ENCODE measurements around the gene AKR1D1.
"Not testable (repeated sequence)": the region's sequence is repeated elsewhere in the genome, so short reads cannot be mapped to it uniquely, and the experiment has no call there.

Gene AKR1D1

DNA sequence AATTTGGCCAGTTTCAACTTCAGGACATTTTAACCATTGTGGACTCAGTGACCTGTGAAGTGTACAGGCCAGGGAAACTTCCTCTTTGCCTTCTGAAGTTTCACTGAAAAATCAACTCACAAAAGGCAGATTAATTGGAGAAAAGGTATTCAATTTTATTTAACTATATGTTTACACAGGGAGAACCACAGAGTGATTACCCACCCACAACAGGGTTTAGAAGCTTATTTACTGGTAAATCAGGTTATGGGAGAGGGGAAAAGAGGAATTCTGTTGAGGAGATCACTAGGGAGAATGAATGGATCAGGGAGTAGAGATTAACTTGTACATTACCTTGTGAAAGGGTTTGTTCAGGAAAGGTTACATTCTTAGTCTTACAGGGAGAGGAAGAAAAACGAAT lies 1.7 kb upstream of the AKR1D1 start:
- DNase-seq = no peak

DNA sequence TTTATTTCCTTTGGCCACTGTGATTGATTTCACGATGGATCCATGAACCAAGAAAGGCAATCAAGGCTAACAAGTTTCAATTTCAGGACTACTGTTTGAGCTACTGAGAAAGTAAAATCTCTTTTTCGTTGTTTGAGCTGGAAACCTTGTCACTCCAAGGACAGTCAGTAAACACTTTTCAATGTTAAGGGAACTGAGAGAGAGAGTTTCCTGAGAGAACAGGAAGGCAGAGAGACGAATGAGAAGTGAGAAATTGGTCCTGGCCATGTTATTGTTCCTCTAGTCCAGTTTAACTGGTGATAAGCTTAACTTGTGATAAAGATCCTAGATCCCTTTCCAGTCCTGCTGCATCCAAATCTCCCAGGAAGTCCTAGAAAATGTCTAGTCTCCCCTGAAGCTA lies 909 bp upstream of the AKR1D1 start:
- DNase-seq = no peak

DNA sequence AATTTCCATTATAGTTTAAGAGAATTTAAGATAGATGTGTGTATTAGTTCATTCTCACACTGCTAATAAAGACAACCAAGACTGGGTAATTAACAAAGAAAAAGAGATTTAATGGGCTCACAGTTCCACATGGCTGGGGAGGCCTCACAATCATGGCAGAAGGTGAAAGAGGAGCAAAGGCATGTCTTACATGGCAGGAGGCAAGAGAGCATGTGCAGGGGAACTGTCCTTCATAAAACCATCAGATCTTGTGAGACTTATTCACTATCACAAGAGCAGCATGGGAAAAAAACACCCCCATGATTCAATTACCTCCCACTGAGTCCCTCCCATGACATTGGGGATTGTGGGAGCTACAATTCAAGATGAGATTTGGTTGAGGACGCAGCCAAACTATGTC lies 473 bp upstream of the AKR1D1 start:
- not testable (repeated sequence) for DNase-seq

DNA sequence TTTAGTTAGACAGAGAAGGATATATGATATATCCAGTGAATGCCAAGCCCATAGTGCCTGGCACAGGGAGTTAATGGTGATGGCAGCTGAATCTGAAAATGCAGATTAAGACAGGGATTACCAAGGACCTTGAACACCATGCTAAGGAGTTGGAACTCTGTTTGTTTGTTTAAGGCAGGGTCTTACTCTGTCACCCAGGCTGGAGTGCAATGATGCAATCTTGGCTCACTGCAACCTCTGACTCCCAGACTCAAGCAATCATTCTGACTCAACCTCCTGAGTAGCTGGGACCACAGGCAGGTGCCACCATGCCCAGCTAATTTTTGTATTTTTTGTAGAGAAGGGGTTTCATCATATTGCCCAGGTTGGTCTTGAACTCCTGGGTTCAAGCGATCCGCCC lies 1.6 kb downstream of the AKR1D1 start:
- DNase-seq = no peak

DNA sequence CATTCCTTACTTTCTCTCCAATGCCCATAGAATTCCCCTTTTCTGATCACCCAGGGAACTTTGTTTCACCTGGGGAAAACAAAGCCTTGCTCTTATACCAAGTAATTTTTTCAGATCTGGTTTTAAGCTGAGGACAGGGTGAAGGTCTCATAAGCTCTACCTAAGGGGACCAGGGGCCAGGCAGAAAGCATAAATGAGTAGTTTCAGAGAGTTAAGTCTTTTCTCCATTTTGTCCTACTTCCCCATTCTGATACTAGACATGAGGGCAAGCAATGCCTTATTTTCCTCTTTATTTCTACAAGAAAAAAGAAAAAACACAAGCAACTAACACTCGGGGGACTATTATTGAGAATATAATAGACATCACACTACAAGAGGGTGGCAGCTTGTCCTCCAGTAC lies 2.9 kb downstream of the AKR1D1 start:
- no peak for DNase-seq

DNA sequence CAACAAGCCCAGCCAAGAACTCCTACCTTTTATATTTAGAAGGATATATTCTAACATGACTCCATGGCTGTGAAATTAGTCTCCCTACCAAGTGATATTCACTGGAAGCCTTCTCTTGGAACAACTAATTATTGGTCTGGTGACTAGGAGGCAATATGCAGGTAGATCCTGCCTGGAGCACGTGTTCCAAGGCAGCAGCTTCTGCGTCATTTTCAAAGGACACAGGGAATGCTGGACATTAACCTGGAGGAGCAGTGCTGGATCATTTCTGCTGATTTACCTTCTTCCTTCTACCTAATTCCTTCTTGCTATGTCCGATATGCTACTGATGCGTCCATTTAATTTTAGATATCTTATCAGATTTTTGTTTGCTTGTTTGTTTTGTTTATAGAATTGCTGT lies 5.6 kb downstream of the AKR1D1 start:
- no peak for DNase-seq

DNA sequence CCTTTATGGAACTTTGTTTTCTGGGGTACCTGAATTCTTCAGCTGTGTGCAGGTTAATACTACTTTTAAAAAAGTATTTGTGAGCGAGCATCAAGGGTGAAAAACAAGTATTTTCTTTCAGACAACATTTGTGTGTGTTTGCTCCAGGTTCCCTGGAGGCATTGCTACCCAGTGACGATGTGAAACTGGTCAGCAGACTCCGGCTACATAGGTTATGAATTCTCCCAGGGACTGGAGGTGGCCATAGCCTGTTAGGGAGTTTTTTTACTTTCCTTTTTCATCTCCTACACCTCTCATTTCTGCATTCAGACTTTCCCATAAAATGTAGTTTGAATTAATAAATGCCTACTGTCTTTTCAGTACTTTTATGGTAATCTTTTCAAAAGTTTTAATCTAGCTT lies 7.6 kb downstream of the AKR1D1 start:
- DNase-seq = no peak

DNA sequence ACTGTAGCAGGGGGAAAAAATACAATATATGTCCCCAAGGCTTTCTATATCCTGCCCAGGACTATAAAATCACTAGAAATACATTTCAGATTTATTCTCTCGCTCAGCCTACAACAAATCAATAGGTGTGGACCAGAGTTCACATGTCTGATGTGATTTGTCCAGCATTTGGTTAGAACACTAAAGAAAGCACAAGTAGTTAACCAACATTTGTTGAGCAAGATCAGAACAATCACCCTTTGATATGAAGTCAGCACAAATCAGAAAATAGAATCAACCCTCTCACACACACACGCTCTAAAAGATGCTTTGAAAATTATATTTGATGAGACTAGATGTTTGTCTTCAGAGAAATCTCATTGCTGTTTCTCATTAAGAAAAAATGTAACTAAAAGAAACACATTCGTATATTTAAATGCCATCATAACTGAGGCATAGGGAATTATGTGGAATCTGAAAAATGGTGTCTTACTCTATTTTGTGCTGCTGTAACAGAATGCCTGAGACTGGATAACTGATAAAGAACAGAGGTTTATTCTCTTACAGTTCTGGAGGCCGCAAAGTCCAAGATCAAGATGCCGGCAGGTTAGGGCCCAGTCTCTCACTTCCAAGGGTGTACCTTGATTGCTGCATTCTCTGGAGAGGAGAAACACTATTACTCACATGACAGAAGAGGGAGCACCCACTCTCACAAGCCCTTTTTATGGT lies 10.5 kb downstream of the AKR1D1 start:
- no peak for DNase-seq

DNA sequence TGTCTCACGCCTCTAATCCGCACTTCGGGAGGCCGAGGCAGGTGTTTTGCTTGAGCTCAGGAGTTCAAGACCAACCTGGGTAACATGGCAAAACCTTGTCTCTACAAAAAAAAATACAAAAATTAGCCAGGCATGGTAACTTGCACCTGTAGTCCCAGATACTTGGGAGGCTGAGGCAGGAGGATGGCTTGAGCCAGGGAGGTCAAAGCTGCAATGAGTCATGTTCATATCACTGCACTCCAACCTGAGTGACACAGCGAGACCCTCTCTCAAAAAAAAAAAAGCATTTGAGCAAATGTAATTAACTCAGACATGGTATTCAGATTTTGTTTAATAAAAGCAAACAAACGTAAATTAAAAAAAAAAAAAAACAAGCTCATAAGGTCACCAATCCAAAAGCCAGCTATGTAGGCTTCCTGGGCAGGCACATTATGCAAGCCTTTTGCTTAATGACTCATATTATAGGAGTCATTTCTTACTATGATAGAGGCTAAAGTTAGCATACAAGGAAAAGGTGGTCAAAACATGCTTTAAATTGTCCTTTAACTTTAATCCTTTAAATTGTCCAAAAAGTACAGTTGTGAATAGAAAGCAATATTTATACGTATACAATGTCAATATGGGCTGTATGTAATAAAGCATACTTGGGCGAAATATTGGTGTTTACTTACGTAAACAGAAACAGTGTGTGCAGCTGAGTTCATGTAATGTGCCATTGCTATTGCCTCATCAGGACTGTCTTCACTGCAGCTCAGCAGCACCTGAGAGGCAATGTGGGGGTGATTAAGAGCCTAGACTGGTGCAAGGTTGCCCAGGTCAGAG lies 13.0 kb downstream of the AKR1D1 start:
- no peak for DNase-seq

DNA sequence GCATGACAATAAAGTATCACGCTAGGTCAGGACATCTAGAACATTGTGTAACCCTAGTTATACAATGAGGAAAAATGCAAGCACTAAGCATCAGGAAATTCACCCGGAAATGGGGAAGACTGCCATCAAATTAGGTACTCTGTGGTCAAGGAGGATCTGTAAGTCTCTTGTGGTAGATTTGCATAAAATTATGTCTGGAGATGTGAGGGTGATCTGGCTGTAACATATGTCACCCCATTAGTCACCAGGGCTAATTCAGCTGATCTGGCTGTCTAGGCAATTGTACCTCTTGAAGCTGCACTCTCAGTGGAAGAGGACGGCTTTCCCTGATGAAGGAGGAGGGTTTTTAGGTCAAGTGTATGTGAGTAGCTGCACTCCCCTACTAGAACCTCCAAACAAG lies 14.8 kb downstream of the AKR1D1 start:
- DNase-seq = no peak

DNA sequence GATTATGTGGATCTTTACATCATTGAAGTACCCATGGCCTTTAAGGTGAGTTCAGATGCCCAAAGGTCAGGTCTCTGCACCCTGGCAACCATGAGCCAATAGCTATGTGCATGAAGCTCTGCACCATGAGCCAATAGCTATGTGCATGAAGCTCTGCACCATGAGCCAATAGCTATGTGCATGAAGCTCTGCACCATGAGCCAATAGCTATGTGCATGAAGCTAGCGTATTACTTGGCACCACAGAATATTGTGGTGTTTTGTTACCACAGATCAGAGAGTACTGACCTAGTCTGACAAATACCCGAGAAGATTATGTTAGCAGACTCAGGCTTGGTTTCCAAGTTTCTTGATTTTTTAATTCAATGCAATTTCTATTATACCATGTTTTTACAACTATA lies 15.6 kb downstream of the AKR1D1 start:
- not testable (repeated sequence) for DNase-seq

DNA sequence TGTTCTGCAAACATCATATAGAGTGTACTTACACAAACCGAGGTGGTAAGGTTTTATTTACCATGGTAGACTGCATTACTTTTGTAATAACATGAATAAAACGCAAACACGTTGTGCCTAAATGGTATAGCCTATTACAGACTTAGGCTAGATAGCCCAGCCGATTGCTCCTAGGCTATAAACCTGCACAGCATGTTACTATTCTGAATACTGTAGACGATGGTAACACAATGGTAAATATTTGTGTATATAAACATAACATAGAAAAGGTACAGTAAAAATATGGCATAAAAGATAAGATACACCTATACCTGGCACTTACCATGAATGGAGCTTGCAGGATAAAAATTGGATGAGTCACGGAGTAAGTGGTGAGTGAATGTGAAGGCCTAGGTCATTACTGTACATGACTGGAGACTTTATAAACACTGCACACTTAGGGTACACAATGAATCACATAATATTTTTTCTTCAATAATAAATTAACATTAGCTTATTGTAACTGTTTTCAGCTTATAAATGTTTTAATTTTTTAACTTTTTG lies 16.3 kb downstream of the AKR1D1 start:
- DNase-seq = no peak

DNA sequence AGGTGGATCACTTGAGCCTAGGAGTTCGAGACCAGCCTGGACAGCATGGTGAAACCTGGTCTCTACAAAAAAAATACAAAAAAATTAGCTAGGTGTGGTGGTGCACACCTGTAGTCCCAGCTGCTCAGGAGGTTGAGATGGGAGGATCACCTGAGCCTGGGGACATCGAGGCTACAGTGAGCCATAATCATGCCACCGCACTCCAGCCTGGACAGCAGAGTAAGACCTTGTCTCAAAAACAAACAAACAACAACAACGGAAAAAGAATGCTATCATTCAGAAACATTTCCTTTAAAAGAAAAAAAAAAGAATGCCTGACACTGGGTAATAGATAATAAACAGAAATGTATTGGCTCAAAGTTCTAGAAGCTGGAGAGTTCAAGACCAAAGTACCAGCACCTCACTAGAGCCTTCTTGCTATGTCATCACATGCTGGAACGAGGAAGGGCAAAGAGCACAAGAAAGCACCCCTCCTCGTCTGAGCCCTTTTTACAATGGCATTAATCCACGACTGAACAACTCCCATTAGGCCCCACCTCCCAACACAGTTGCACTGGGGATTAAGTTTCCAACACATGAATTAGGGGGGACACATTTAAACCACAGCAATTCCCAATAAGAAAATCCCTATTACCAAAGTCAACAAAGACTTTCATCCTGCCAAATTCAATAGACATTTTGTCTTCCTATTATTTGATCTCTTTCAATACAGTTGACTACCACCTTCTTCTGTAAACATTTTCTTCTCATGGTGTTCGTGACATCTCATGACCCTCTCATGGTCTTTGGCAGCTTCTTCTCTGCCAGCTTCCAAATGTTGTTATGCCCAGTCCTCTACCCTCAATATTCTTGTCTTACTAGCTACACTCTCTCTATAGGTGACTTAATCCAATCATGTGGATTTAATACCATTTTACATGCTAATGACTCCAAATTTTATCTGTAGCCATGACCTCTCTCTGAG lies 20.0 kb downstream of the AKR1D1 start:
- no peak for DNase-seq

DNA sequence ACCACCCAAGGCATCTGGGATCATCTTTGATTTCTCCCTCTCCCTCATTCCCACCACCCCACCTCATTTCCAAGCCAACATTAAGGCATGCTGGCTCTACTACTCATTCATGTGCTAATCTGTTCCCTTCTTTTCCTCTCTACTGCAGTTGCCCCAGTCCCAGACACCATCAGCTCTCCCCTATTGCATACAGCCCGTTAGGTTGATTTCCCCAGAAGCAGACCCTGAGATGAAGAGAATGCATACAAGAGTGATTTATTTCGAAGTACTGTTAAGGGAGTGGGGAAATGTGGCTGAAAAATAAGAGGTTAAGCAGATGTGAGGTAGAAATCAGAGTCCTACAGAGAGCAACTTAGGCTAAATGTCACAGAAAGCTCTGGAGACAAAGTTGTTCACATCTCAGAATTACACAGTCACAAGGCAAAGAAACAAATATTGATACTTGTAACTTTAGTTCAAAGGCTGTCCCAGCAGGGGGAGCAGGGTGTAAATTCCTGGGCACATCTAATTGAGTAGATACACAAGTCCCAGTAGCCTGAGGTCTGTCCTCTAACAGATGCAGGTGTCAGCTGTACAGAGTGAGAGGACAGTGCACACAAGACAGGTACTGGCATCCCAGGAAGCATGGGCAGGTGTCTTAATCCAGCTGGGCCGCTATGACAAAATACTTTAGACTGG lies 20.9 kb downstream of the AKR1D1 start:
- DNase-seq = peak; percentile 25

DNA sequence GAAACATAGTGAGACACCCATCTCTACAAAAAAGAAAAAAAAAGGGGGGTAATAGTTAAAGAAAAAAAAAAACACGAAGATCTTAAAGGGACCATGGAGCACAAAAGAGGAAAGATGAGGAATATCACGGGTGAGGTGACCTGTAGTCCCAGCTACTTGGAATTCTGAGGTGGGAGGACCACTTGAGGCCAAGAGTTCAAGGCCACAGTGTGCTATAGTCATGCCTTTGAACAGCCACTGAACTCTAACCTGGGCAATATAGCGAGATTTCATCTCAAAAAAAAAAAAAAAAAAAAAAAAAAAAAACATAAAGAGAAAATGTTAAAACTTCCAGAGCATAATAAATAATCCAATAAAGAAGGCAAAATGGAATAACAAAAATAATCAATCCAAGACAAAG lies 23.6 kb downstream of the AKR1D1 start:
- DNase-seq = no peak

DNA sequence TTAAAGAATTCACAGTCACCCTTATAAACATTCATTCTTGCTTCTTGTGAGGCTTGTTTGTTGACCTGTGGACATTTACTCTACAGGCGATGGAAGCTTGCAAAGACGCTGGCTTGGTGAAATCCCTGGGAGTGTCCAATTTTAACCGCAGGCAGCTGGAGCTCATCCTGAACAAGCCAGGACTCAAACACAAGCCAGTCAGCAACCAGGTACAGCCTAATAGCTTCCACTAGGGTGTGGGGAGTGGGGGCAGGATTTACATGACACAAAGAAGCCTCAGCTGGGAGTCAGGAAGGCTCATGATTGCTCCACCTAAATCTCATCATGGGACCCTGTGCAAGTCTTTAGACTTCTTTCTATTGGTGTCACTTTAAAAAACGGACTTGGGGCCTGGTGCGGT lies 29.0 kb downstream of the AKR1D1 start:
- DNase-seq = no peak

DNA sequence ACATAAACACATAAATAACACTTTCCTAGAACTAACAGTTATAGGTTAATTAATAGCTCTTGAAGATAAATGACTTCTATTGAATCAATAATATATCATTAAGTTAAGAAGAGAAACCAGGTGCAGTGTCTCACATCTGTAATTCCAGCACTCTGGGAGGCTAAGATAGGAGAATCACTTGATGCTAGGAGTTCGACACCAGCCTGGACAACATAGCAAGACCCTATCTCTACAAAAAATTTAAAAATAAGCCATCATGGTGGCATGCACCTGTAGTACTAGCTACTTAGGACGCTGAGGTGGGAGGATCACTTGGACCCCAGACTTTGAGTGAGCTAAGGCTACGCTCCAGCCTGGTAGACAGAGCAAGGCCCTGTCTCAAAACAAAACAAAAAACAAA lies 38.8 kb downstream of the AKR1D1 start:
- no peak for DNase-seq

DNA sequence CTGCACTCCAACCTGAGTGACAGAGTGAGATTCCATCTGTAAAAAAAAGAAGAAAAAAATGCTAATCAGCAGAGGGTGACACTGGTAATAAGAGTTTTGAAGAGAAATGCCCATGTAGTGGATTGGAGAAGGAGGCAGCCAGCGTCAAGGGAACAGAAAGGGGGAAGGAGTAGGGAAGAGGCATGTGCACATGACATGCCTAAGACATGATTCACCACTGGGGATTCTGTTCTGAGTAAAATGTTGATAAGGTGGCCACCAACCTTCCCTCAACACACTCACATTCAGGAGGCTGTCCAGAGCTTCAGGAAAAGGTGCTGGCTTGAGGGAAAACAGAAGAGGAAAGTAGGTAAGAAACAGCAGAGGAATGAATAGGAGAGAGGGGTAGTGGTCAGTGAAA lies 39.9 kb downstream of the AKR1D1 start:
- no peak for DNase-seq

DNA sequence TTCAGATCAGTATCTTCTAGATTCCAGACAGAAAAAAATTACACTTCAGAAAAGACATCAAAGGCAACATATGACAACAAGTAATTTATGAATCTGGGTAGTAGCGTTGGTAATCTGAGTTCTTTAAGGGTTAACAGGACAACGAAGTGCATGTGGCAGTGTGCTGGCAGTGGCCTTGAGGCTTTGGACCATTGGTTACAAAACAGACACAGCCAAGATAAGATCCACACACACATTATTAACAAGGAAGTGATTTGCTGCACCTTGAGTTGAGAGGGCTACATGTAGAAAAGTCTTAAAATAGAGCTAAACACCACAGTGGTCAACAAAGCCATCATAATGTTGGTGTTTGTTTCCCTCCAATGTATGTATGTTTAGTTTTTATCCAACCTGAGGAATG lies 40.6 kb downstream of the AKR1D1 start:
- no peak for DNase-seq

DNA sequence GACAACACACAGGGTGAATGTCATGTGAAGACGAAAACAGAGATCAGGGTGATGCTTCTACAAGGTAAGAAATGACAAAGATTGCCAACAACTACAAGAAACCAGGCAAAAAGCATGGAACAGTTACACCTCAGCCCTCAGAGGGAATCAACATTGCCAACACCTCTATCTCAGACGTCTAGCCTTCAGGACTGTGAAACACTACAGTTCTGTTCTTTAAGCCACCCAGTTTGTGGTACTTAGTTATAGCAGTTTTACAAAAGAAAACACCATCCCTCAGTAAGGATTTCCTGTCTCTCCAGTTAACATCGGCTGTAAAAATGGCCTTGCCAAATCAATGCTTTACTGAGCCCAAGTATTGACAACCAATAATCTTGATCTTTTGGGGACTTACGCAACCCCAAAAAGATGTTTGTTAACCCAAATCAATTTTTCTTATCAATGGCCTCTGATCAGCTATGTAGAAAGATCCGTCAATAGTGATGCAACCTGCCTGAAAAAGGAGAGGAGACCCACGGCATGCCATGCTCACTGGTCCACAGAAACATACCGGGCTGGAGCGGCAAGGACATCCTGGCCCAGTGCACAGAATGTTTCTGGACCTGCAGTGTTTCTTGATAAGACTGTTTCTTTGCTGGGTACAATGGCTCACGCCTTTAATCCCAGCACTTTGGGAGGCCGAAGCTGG lies 44.0 kb downstream of the AKR1D1 start:
- no peak for DNase-seq

DNA sequence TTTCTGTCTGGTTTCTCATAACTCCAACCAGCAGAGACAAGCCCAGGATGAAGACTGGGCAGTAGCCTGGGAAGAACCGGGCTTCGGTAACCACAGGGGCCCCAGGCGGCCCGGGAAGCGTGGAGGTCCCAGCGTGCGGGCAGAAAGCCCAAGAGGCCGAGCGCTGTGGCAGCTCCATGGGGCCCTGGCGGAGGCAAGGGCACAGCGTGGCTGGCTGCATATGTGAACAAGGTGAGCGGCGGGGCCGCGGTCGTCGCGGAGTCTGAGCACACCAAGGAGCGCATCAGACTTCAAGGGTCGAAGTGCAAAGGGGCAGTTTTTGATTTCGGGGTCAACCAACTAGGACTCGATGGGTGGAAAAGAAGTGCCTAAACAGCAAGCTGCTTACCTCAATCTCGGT lies 45.9 kb downstream of the AKR1D1 start:
- no peak for DNase-seq

DNA sequence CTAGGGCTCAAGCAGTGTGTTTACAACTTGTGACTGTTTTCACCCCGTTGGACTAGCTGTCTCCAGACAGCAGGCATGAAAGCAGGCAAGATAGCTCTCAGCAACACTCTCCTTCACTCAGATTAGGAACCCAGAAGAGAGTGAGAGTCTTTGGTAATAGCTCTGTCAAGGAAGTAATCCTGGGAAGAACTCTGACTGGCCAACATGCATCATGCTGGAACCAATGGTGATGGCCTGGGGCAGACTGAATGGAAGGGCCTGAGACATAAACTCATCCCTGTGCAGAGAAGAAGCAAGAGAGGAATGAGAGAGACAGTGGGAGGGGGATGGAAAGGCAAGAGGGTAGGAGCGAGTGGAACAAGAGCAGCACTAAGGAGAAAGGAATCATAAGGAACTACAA lies 48.9 kb downstream of the AKR1D1 start:
- DNase-seq = no peak

All from stimulated activated CD8-positive, alpha-beta memory T cell treated with anti-CD3 and anti-CD28 coated beads, Interleukin-4, amount 100 ng/mL, for 48 hours (primary cell).